K562 (cell line): ENCODE data around the gene PCDHGA12. TPM values are rescaled to one million over a fixed set of nuclear protein-coding genes. Genes with fewer than 3 reads are reported as not detected.
A peak's percentile ranks its signal among the peaks of the same experiment; 100 is the strongest.

Source experiments
- ATAC-seq: fragments of 200-7000 bp; cut with Tn5 transposase; 3 replicates; pipeline ENCODE4 v1.9.1; 2020; ENCODE audit warnings: moderate library complexity
- BruUV-seq: library from RNA; stranded (reverse); fragments of 400-500 nt; replicated peaks from 2 replicates; lab custom pipeline; 2021; lab: Mats Ljungman, UMichigan
- CTCF ChIA-PET: fragments of 300-600 bp; formaldehyde crosslinking; extraction: SDS; loops from one replicate; lab custom pipeline; 2021; ENCODE audit warnings: low intra/inter-chr PET ratio; lab: Yijun Ruan, JAX
- POLR2A ChIA-PET: fragments of 300-600, 350-650 bp; sonication (Branson Sonifier 250); formaldehyde crosslinking; extraction: SDS; loops from one replicate; lab custom pipeline; 2021; ENCODE audit warnings: antibody characterized with exemption, inconsistent platforms; lab: Yijun Ruan, JAX
- DNase-seq, 4 experiments: peaks; one replicate each; pipeline versions ENCODE4 v3.0.0 to v3.0.0-alpha.2; 2011 to 2018; ENCODE audit warnings: low spot score in 3 of 4, mixed read lengths in 3 of 4; ENCODE audit errors: extremely low read depth in 1 of 4
- FAIRE-seq: peaks from 2 replicates; lab custom pipeline; 2011; peaks lifted over from hg19 to GRCh38; lab: Jason Lieb, UNC
- H2AFZ ChIP-seq: 2 replicates; pipeline ENCODE4 v1.6.0; 2011; ENCODE audit warnings: low read depth, low read length, control low read depth, inconsistent platforms
- H3K27ac ChIP-seq: fragments of 200-600 bp; 3 replicates; pipeline ENCODE4 v1.8.0; 2011; ENCODE audit warnings: low read depth, mild to moderate bottlenecking, control low read depth, inconsistent platforms, low read length, moderate library complexity, mixed read lengths; ENCODE audit errors: extremely low read depth
- H3K27me3 ChIP-seq, 2 experiments: fragments of 300-600 bp in 1 of 2; 2 replicates in 1 of 2; 3 replicates in 1 of 2; pipeline versions ENCODE4 v1.6.0 to v1.8.0; 2011; ENCODE audit warnings: inconsistent platforms in 2 of 2, low read length in 2 of 2, mild to moderate bottlenecking in 1 of 2, mixed read lengths in 1 of 2, moderate library complexity in 1 of 2; ENCODE audit not compliant: control insufficient read depth in 2 of 2, insufficient read depth in 2 of 2
- H3K36me3 ChIP-seq: fragments of 300-600 bp; 3 replicates; pipeline ENCODE4 v1.8.0; 2011; ENCODE audit warnings: mild to moderate bottlenecking, low read length, inconsistent platforms; ENCODE audit not compliant: control insufficient read depth, insufficient read depth
- H3K4me1 ChIP-seq, 2 experiments: fragments of 200-600 bp in 1 of 2; replicated peaks in 1 of 2; 2 replicates in 1 of 2; 3 replicates in 1 of 2; pipeline versions ENCODE4 v1.5.1 to v1.8.0; 2011; ENCODE audit warnings: inconsistent platforms in 2 of 2, low read length in 2 of 2, mild to moderate bottlenecking in 1 of 2, mixed read lengths in 1 of 2, moderate library complexity in 1 of 2; ENCODE audit not compliant: control insufficient read depth in 2 of 2, insufficient read depth in 2 of 2
- H3K4me2 ChIP-seq: 2 replicates; pipeline ENCODE4 v1.6.1; 2011; ENCODE audit warnings: low read length, control low read depth, inconsistent platforms, mixed read lengths; ENCODE audit not compliant: insufficient read depth
- H3K4me3 ChIP-seq: fragments of 200-600 bp; sonication (generic), shearing (Covaris generic); 2 replicates; pipeline ENCODE4 v1.5.1; 2016; ENCODE audit warnings: control low read depth, inconsistent platforms
- H3K79me2 ChIP-seq: fragments of 200-600 bp; 3 replicates; pipeline ENCODE4 v1.8.0; 2011; ENCODE audit warnings: low read length, inconsistent platforms; ENCODE audit not compliant: control insufficient read depth, insufficient read depth
- H3K9ac ChIP-seq, 2 experiments: 2 replicates each; pipeline versions ENCODE4 v1.6.0 to v1.6.1; 2011; ENCODE audit warnings: low read depth in 2 of 2, low read length in 2 of 2, control low read depth in 1 of 2, inconsistent platforms in 1 of 2, mild to moderate bottlenecking in 1 of 2, mixed read lengths in 1 of 2; ENCODE audit not compliant: insufficient read depth in 1 of 2
- H3K9me1 ChIP-seq: one replicate; pipeline ENCODE4 v1.6.0; 2011; ENCODE audit warnings: inconsistent platforms, mild to moderate bottlenecking, low read length, moderate library complexity; ENCODE audit not compliant: control insufficient read depth, insufficient read depth
- H3K9me3 ChIP-seq: replicated peaks from 2 replicates; pipeline ENCODE4 v1.5.1; 2011; ENCODE audit warnings: low read depth, low read length, inconsistent platforms; ENCODE audit not compliant: control insufficient read depth, insufficient read depth
- H4K20me1 ChIP-seq: replicated peaks from 2 replicates; pipeline ENCODE4 v1.6.1; 2011; ENCODE audit warnings: low read length, inconsistent platforms, mixed read lengths; ENCODE audit not compliant: control insufficient read depth, insufficient read depth
- ADNP ChIP-seq: fragments of 200-800 bp; sonication (Bioruptor generic); IDR thresholded peaks from 2 replicates; pipeline ENCODE4 v1.6.1; 2016; ENCODE audit warnings: missing genetic modification characterization, missing compliant biosample characterization
- CHD4 ChIP-seq: fragments of 200-600 bp; sonication (generic); IDR thresholded peaks from 3 replicates; pipeline ENCODE4 v1.6.1; 2012; ENCODE audit warnings: low read depth, mild to moderate bottlenecking, mixed read lengths, low read length, inconsistent platforms; ENCODE audit not compliant: insufficient read depth, insufficient replicate concordance, poor library complexity, severe bottlenecking
- ETS2 ChIP-seq: IDR thresholded peaks from 2 replicates; pipeline ENCODE4 v1.6.1; 2016; ENCODE audit warnings: borderline replicate concordance, missing genetic modification characterization, mild to moderate bottlenecking, moderate library complexity, missing compliant biosample characterization; ENCODE audit not compliant: poor library complexity, severe bottlenecking
- MEIS2 ChIP-seq: fragments of 450-650 bp; IDR thresholded peaks from 2 replicates; pipeline ENCODE4 v1.6.1; 2014; ENCODE audit warnings: mild to moderate bottlenecking; ENCODE audit not compliant: partially characterized antibody
- REST ChIP-seq, 2 experiments: fragments of 450-650 bp; formaldehyde crosslinking in 1 of 2; IDR thresholded peaks; 2 replicates each; pipeline versions ENCODE4 v1.4.0 to v1.6.1; 2014 to 2020; ENCODE audit warnings: mild to moderate bottlenecking in 2 of 2, borderline replicate concordance in 1 of 2, low read depth in 1 of 2
- RREB1 ChIP-seq: fragments of 250-450 bp; sonication (Bioruptor Pico); IDR thresholded peaks from 2 replicates; pipeline ENCODE4 v1.4.0; 2020
- WGBS: fragments of 100-300 bp; shearing (Covaris generic); methylation state at CpG from one replicate; pipeline ENCODE4 v1.1.6; 2016; ENCODE audit warnings: low coverage, mixed read lengths; ENCODE audit not compliant: insufficient coverage; ENCODE audit errors: missing lambda C conversion rate; 5-methylcytosine and 5-hydroxymethylcytosine counted together
- in situ Hi-C: fragments of 300-500 bp; cut with MboI; formaldehyde crosslinking; loops from 4 replicates; pipeline ENCODE4 v1.15.0; 2018; ENCODE audit warnings: inconsistent platforms, mixed read lengths
- intact Hi-C: fragments of 100-400 bp; cut with micrococcal nuclease; formaldehyde crosslinking; loops from 2 replicates; pipeline ENCODE4 v1.14.2; 2022
- polyA plus RNA-seq, 8 experiments: library from polyadenylated mRNA; depleted of rRNA in 4 of 8; stranded (reverse) in 5 of 8; unstranded in 3 of 8; fragments of >200 nt; fragmentation: Nextera tagmentation in 2 of 8; fragmentation: Illumina TruSeq in 1 of 8; extraction: Ambion mirVana in 2 of 8; extraction: Trizol in 1 of 8; gene quantifications; 2 replicates each; pipeline versions ENCODE4 v1.2.1 to v1.2.3, GENCODE V29; 2011 to 2014; ENCODE audit warnings: inconsistent platforms in 1 of 8, missing spikeins in 1 of 8
- total RNA-seq, 7 experiments: library from RNA; depleted of rRNA in 6 of 7; stranded (reverse); fragments of >200 nt in 6 of 7; fragmentation: Illumina TruSeq in 2 of 7; extraction: Trizol in 2 of 7; gene quantifications; 2 replicates each; pipeline versions ENCODE4 v1.2.1 to v1.2.3, GENCODE V29; 2011 to 2021; ENCODE audit warnings: low replicate concordance in 1 of 7

The PCDHGA12 gene
- total and polyA plus RNA-seq, 9 of the 15 experiments (the other 6 are each of a cell fraction or from before 2014, with no cell fraction given) = 0.03 TPM; not detected in 8

GRCh38 chr5:141422742-141423291 is 7.5 kb upstream of the PCDHGA12 start:
- no peak overlapping the region for H3K4me2 ChIP-seq
- CTCF ChIA-PET = no interaction called here
- 24% methylated on average over 34 of the region's 42 CpGs for WGBS
- 0 out of 2 replicates have a peak, but pooled peaks cover 1% of the 10 kb centered on the region for H3K9me3 ChIP-seq
- H3K79me2 ChIP-seq = no peaks in the 10 kb centered on the region
- H3K4me3 ChIP-seq = no peak overlapping the region
- no peak overlapping the region for H3K9ac ChIP-seq
- peaks cover 0 to 22% of the 10 kb centered on the region in 2 experiments; a peak in 2 of 5 replicates for H3K4me1 ChIP-seq
- no peak for FAIRE-seq
- POLR2A ChIA-PET = no interaction called here
- BruUV-seq = no TSS peak
- ATAC-seq = no peak
- H4K20me1 ChIP-seq = no peaks in the 10 kb centered on the region
- in situ Hi-C loops = loop anchor here (5.0 kb wide), 2 partner anchors 99 to 139 kb away; no protein-coding TSS in a partner anchor
- H3K27ac ChIP-seq = no peak overlapping the region
- intact Hi-C loops = loop anchor here (5.0 kb wide), 1 partner anchor 89 kb away; no protein-coding TSS in a partner anchor
- no peak overlapping the region for H2AFZ ChIP-seq
- peaks cover 6 to 47% of the 10 kb centered on the region in 2 experiments; a peak in 3 of 5 replicates for H3K27me3 ChIP-seq
- no peaks in the 10 kb centered on the region for H3K36me3 ChIP-seq
- no peak for DNase-seq
- no peaks in the 10 kb centered on the region for H3K9me1 ChIP-seq
- TF ChIP-seq REST (IDR thresholded peaks at IDR 0.05; ENCODE audit: borderline replicate concordance) (peak; percentile 33; the same call in 1 of the 2 replicates), REST (CRISPR knock-in tag; IDR thresholded peaks at IDR 0.05; ENCODE audit: low read depth) (no peak), MEIS2 (no peak), RREB1 (no peak), CHD4 (no peak), ADNP (tag) (no peak), ETS2 (tag) (no peak)
